Right lung (tissue), 5 donors: Measurements from ENCODE around the gene CSNK1G3. TPM values are rescaled to one million over a fixed set of nuclear protein-coding genes. Genes with fewer than 3 reads are reported as not detected.

ENCODE experiments used
- DNase-seq, 2 donors: peaks; one replicate each; pipeline ENCODE4 v3.0.0-alpha.2; 2013
- polyA plus RNA-seq, 5 donors: library from polyadenylated mRNA; unstranded; fragments of 120-200 nt; gene quantifications; one replicate each; pipeline versions ENCODE4 v1.2.1 to v1.2.3, GENCODE V29; 2013; ENCODE audit warnings: inconsistent platforms in 1 of 5, low replicate concordance in 1 of 5; ENCODE audit not compliant: insufficient read length in 5 of 5, insufficient read depth in 1 of 5

Gene CSNK1G3
- polyA plus RNA-seq, 5 donors: 35.4 to 53.8 (median 50.9) TPM

DNA sequence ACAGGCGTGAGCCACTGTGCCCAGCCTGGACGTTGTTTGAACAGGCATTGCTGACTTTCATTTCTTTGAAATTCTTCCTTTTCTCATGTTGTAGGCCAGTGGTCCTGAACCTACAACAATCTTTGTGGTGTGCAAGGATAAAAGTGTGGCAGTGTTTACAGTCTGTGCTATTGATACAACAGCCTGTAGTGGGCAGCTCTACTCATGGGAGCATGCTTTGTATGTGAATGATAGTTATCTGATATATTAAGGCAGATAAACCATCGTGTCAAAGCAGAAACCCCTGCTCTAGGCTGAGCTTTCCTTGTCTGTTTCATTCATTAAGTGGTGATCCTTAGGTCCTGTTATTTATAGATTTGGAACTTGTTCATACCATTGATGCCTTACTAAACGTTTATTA lies 42.6 kb downstream of the CSNK1G3 start:
- DNase-seq: no peak

DNA sequence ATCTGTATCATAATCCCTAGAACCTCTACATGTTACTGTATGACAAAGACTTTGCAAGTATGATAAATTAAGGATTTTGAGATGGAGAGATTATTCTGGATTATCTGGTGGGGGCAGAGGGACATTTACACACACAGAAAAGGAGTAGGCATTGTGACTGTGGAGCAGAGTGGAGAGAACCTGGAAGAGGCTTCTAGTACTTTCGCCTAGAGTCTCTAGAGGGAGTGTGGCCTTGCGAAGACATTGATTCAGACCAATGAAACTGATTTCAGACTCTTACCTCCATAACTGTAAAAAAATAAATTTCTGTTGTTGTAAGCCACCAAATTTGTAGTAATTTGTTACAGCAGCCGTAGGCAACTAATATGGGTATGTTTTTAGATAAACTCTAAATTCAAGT lies 45.9 kb downstream of the CSNK1G3 start:
- DNase-seq: no peak

DNA sequence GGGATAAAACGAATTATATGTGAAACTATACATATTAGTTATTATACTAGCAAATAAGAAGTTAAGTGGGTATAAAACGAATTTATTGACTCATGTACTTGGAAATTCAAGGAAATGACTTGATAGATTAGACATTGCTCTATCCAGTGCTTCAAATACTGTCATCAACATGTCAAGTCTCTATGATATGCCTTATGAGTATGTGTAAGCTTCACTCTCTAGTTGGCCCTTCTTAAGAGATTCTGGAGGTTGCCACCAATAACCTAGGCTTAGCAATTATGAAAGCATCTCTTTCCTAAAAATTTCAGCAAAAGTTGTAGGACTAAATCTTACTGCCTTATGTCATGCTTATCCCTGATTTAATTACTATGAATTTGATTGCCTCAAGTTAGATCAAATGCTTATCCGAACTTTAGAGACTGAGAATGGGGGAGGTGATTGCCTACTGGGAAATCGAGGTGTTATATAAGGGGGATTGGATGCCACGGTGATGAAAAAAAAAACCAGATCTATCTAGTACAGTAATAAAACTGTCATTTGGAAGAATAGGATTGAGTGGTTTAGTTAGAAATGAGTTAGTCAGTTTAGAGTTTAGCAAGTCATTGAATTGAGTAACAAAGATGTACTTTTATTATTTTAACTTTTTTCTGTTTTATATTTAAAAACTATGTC lies 46.9 kb downstream of the CSNK1G3 start:
- DNase-seq: no peak

DNA sequence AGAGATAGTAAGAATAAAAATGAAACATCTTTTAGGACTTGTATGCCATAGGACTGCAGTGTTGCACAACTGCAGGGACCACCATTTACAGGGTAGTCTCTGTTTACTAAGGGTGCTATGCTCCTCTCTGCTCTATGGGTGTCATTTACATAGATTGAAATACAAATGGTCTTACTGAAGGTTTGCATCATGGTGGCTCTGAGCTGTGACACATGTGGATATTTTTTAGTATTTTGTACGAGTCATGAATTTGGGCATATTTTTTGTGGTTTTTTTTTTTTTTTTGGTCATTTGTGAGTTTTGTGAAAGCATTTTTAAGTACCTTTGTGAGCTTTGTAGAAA lies 47.4 kb downstream of the CSNK1G3 start:
- no peak for DNase-seq

DNA sequence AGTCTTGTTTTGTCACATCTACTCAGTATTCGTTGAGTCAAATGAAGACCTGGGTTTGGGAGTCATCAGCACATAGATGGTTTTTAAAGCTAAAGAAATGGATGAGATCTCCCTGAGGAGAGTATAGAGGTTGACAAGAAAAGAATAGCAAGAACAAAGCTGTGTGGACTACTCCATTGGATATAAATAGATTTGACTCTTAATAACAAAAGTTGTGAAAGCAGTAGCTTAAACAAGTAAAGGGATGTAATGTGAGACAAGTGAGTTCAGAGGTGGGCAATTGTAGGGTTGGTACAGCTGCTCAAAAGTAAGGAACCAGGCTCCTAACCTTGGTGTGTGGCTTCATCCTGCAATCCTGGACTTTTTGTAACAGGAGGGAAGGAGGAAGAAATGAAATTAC lies 49.3 kb downstream of the CSNK1G3 start:
- no peak for DNase-seq

DNA sequence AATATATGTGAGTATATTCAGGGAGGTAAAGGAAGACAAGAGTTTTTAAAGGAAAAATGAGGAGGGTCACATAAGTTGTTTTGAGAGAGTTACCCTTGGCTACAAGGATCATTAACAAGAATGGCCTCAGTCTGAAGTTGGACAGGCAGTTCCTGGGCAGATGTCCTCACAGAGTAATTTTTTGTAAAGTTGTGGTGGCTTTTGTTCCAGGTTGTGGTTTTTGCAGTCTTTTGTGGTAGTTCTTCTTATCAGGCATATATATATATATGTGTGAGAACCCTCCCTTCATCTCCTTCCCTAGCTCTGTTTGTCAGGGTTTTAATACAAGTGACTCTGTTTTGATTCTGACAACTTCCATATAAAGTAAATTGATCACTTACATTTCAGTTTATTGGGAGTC lies 60.0 kb downstream of the CSNK1G3 start:
- no peak for DNase-seq

DNA sequence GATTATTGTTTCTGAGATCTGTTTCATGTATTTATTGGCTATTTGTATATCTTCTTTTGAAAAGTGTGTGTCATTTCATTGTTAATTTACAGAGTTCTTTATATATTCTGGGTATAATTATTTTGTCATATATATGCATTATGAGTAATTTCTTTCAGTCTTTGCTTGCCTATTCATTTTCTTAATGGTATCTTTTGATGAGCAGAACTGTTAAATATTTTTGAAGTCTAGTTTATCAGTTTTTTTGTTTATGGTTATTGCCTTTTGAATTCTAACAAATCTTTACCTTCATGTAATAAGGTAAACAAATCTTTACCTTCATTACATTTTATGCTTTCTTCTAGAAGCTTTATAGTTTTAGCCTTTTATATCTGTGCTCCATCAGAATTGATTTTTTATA lies 66.4 kb downstream of the CSNK1G3 start:
- DNase-seq: no peak

DNA sequence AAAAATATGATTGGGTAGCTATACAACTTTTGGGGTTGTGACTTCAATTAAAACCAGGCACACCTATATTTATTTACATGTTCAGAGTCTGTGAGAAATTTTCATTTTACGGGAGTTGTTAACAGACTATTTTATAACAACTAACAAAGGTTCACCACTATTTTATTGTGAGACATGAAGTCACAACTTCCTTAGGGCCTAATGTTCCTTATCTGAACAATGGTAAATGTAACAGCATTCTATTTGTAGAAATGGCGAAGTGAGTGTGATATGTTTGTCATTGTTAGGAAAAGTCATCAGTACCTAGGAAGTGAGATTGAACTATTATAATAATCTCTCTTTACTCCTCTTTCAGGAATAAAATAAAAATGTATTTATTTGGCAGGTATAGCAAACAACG lies 67.4 kb downstream of the CSNK1G3 start:
- no peak for DNase-seq

DNA sequence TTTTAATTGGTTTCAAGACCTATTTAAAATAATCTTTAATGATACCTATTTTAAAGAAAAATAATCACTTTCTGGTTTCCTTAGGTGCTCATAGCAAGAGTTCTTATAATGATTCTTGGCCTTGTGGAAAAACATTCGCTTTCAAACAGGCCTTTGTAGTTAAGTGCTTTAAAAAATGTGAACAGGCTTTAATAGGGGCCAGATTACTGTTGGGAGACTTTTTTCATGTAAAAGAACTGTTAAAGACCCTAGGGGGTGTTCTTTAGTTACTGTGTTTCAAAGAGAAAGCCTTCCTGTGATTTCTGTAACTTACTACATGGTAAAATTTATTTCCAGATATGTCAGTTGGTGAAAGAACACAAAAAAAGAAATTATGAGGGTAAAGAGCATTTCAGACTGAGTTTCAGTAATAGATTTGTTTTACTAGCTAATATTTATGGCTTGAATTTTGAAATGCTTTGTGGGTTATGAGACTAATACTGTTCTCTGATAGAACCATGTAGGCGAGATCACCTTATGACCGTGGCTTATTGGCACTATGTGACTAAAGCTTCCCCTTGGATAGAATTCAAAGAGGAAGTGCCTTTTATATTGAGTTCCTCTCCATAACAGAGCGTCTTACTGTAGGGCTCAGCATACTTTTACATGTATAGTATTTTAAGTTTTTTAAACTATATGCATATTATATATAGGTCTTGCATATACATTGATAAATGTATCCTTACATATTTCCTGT lies 70.7 kb downstream of the CSNK1G3 start:
- DNase-seq: peak in 1 of 2 donors; percentile 6

DNA sequence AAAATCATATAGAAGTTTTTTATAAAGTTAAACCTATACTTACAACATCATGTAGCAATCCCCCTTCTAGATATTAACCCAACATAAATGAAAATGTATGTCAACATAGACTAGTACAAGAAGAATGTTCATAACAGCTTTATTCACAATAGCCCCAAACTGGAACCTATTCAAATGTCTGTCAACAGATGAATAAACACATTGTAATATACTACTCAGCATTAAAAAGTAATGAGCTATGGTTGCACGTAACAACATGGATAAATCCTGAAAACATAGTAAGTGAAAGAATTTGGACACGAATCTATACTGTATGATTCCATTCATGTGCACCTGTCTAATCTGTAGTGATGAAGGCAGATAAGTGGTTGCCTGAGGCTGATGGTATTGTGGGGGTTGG lies 73.9 kb downstream of the CSNK1G3 start:
- no peak for DNase-seq

DNA sequence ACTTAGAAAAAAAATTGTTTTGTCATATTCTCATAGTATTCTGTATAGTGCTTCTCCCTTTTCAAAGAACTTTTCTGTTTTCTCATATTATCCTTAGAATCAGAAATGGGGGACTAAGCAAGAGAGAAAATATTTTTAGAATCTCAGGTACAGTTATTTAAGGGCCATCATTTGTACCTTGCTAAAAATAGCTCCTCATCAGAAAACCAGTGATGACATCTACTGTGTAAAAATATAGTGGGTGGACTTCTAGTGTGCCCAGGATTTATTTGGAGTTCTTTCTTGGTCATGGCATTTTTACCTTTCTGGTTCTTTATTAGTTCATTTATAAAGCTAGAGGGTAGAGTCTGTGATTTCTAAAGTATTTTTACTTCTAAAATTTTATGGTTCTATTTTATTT lies 82.5 kb downstream of the CSNK1G3 start:
- DNase-seq: no peak

DNA sequence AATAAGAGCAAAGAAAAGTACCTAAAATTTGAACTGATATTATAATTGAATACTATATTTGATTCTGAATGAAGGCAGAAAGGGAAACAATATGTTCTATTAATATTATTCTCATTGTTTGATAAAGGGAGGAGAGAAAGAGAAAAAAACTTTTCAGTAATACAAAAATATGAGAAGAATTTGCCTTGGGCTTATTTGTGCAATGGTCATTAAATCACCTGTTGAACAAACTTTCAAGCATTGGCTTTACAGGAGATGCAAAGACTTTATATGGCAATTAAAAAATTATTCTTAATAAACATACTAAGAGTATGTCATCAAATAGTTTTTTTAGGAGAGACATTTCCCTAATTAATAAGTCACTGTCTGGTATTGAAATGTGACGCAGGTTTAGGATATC lies 85.0 kb downstream of the CSNK1G3 start:
- DNase-seq: no peak

DNA sequence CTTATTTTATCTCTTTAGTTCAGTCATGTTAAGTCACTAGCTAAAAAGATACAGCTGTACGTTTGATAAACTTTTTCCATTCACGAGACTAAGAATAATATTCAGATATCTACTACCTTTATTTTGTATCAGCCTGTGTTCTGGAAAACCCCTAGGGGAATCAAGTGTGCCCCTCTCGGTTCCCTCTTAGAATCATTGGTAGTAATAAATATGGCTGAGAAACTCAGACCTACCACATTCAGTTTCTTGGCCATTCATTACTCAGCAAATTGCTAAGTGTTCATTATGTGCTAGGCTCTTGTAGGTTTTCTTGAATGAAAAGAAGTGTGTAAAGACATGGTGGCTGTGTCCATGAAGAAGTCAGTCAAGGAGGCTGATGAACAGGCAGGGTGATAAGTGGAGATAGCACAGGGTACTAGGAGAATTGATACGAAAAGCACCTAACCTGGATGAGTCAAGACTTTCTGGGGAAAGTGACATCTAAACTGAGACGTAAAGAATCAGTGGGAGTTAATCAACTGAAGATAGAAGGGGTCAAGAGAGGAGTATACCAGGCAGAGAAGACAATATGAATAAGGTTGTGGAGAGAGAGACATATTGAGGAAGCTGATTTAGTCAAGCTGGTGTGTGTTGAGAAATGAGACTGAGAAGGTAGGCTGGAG lies 86.2 kb downstream of the CSNK1G3 start:
- DNase-seq: no peak

DNA sequence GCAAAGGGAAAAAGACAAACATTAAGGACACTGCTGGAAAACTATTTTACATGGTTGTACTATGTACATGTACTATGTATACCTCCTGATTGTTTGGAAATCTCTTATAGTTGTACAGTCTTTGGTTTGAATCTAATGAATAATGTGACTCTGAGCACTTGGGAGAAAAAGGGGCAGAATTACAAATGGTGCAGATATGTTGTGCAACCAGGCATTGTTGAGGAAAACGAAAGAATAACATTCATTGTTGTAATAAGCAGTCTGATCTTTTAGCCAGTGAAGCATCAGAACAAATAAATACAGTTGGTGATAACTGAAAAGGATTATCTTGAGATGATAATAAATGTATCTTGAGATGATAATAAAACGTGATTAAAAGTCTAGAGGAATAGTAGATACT lies 87.2 kb downstream of the CSNK1G3 start:
- DNase-seq: no peak

DNA sequence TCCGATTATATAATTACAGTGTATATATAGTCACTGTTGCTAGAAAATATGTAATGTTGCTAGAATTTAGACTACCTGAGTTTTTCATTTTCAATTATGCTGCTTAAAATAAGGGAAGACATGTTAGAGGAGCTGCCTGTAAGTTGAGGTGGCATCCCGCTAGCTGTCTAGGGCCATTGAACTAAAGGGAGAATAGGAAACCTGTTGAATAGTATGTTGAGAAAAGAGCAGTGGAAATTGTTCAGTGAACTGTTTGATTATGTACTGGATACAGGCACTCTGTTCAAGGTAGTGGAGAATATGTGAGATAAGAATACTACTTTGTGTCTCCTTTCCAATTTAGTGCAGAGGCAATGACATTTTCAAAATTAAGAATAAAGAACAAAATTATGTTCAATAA lies 89.6 kb downstream of the CSNK1G3 start:
- no peak for DNase-seq

DNA sequence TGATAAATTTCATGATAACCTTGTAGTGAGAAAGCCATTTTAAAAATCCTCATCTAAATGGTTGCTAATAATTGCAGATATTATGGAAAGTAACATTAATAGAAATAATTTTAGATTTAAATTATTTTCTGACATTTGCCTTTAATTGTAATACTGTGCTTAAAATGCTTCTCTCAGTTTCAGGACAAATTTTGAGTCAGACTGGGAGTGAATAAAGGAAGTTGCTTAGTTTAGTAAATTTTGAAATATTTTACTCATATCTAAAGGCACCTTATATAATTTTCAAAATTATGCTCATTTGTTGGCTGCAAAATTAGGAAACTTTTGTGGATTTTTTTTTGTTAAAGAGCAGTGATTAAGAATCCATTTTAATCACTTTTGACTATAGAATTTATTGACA lies 93.8 kb downstream of the CSNK1G3 start:
- DNase-seq: no peak

DNA sequence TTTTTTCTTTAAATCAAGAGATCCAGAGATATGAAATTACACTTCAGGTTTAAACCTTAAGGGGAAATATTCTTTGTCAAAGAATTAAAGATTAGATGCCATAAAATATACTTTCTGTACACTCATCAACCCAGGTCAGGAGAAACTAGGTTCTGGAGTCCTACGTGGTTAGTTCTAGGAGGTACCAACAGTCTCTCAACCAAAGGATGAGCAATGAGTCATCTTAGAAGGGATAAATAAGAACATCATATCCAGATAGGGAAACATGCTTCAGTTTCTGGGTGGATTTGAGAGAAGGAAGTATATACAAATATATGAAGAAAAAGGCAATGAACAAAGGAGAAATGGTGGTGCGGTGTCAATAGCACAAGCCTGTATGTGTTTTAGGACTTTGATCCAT lies 98.2 kb downstream of the CSNK1G3 start:
- DNase-seq: no peak

DNA sequence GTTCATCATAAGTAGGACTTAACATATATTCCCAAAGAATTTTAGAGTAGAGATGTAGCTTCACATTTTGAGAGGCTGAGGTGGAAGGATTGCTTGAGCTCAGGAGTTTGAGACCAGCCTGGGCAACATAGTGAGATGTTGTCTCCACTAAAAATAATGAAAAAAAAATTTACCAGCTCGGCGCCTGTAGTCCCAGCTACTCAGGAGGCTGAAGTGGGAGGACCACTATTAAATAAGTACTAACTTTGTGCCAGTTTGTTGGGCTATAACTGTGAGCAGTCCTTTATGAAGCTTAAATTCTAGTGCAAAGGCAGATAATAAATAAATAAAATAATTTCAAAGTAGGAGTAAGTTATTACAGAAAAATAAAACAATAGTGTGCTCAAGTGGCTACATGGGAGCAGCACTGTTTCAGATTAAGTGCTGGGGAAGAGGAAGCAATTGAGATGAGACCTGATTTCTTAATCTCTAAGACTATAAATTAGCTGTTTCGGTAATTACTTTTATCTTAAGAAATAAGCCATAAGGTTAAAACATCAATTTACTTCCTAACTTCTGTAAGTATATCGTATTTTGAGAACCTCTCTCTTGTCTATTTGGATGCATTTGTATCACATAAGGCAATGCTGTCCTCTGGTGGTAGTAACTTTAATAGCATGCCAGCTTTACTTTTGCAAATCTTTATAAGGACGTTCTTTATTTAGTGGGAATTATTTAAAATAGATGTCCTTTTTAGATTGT lies 98.9 kb downstream of the CSNK1G3 start:
- DNase-seq: peak; percentile 58 to 64

DNA sequence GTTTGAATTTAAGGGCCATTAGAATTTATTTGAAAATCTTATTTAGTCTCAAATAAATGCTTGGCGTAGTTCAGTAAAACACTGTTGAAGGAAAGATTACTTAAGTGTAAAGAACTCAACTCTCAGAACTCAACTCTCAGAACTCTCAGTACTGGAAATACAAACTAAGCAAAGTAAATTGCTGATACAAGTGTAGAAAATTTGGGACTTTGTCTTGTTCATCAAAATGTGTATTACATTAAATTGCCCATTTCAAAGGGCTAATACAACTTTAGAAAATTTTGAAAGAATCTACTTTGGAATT lies 99.4 kb downstream of the CSNK1G3 start:
- DNase-seq: no peak

DNA sequence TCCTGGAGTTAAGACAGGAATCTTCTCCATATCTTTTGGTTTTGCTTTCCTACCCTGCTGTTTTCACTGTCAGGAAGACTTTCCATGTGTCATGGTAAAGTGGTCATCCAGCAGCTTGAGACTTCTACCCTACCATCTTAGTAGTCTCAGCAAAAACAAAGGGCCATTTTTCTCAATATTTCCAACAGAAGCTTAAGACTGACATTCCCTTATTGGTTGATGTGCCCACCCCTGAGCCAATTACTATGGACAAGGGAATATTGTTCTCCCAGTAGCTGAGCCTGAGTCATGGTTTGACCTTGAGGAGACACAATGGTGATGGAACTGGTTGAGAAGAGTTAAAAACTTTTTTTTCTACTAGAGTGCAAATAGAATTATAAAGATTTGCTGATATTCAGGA lies 105.6 kb downstream of the CSNK1G3 start:
- DNase-seq: no peak

DNA sequence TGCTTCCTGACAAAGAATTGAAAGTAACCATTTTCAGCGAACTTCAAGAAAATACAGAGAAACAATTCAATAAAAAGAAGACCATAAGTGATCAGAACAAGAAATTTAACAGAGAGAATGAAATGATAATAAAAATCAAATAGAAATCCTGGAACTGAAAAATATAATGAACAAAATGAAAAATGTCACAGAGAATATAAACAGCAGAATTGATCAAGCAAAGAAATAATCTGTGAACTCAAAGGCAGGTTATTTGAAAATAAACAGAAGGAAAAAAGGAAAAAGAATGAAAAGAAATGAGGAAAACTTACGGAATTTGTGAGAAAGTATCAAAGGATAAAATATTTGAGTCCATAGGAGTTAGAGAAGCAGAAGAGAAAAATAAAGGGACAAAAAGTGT lies 114.1 kb downstream of the CSNK1G3 start:
- no peak for DNase-seq

DNA sequence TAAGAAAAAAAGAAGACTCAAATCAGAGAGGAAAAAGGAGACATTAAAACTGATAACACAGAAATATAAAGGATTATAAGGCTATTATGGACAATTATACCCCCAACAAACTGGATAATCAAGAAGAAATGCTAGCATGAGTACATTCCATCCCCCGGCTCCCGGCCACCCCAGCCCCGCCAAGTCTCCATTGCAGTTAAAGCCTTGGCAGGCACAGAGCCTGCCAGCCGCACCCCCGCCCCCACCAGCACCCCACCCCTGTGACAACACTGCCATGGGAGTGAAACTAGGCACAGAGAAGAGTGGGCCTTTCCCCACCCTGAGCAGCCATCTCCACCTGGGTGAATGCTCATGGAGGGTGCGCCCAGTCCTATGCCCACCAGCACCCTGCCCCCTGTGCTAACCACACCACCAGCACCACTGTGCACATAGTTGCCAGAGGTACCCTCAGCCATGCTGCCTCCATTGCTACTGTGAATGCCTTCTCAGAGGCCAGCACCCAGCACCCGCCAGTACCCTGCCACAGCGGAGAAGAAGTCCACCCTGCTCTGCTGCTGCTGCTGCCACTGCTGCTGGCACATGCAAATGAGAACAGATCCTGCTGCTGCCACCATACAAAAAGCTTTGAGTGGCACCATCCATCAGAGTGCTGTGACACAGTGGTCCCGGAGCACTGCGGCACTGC lies 117.0 kb downstream of the CSNK1G3 start:
- no peak for DNase-seq
